Thyroid gland (tissue), 4 donors: ENCODE measurements around the gene PAEP.
"Not testable (repeated sequence)": the region's sequence is repeated elsewhere in the genome, so short reads cannot be mapped to it uniquely, and the experiment has no call there.

Experiments used
- CTCF ChIP-seq, 6 experiments: fragments of 200-600 bp in 3 of 6; fragments of 450-650 bp in 3 of 6; sonication (generic) in 3 of 6; IDR thresholded peaks; one replicate each; pipeline ENCODE4 v1.5.1; 2016 to 2019; ENCODE audit warnings: antibody characterized with exemption in 6 of 6, mild to moderate bottlenecking in 2 of 6, inconsistent platforms in 1 of 6, moderate library complexity in 1 of 6
- POLR2A ChIP-seq, 2 donors: fragments of 450-650 bp; IDR thresholded peaks; one replicate each; pipeline ENCODE4 v1.6.1; 2017; ENCODE audit warnings: antibody characterized with exemption in 2 of 2, mild to moderate bottlenecking in 2 of 2, moderate library complexity in 1 of 2

GRCh38 chr9:135528842-135529435, 32.6 kb upstream of the PAEP start:
- not testable (repeated sequence) for TF ChIP-seq CTCF, POLR2A (IDR thresholded peaks at IDR 0.05)
